Measurements from ENCODE around the gene ISLR2. TPM values are rescaled to one million over a fixed set of nuclear protein-coding genes. Genes with fewer than 3 reads are reported as not detected.

Gene ISLR2
- total RNA-seq, 1 experiment from 2014 or later, result 0.64 TPM

- DNase-seq (ENCODE audit: low spot score), result no peak
- CTCF ChIA-PET, result no interaction called here
- no TSS peak for BruUV-seq (replicated peaks)
- intact Hi-C loops (cut with micrococcal nuclease; ENCODE audit: unreplicated experiment), result no loop called here
- H3K27ac ChIP-seq (ENCODE audit: low read depth, low read length, poor library complexity, severe bottlenecking), result no peak overlapping the region
- POLR2A ChIA-PET (ENCODE audit: low non-redundant PET), result no interaction called here
- TF ChIP-seq EZH2 (IDR thresholded peaks at IDR 0.05; ENCODE audit: borderline replicate concordance, low read depth, low read length, poor library complexity, severe bottlenecking) (no peak), CTCF (conservative IDR thresholded peaks at IDR 0.05; ENCODE audit: low read depth, low read length) (no peak)
- no peaks in the 10 kb centered on the region for H3K4me1 ChIP-seq (ENCODE audit: insufficient read depth, low read length, poor library complexity, severe bottlenecking)
- H3K9me3 ChIP-seq (ENCODE audit: low read depth, low read length, poor library complexity, severe bottlenecking), result no peaks in the 10 kb centered on the region
- no peak overlapping the region for H3K4me3 ChIP-seq (ENCODE audit: low read depth, low read length, poor library complexity, severe bottlenecking)
- H3K36me3 ChIP-seq (ENCODE audit: insufficient read depth, low read length, poor library complexity, severe bottlenecking), result no peaks in the 10 kb centered on the region
- H3K27me3 ChIP-seq (replicated peaks; ENCODE audit: insufficient read depth, low read depth, low read length, poor library complexity), result no peaks in the 10 kb centered on the region
These were observed 27.8 kb downstream of the ISLR2 start for GRCh38 chr15:74157868-74158827.

- no peaks in the 10 kb centered on the region for H3K27me3 ChIP-seq (replicated peaks; ENCODE audit: insufficient read depth, low read depth, low read length, poor library complexity)
These were observed 28.7 kb downstream of the ISLR2 start for GRCh38 chr15:74158855-74159650.

More at GRCh38 chr15:74158855-74159650, 28.7 kb downstream of the ISLR2 start:
- intact Hi-C loops (cut with micrococcal nuclease; ENCODE audit: unreplicated experiment), result no loop called here
- ChIA-PET CTCF (interaction anchor here (0.6 kb wide), 1 partner anchor 33 kb away, joined by 7 read pairs; no protein-coding TSS in a partner anchor), POLR2A (ENCODE audit: low non-redundant PET) (no interaction called here)
- no TSS peak for BruUV-seq (replicated peaks)
- Histone ChIP-seq H3K36me3 (ENCODE audit: insufficient read depth, low read length, poor library complexity, severe bottlenecking) (no peaks in the 10 kb centered on the region), H3K9me3 (ENCODE audit: low read depth, low read length, poor library complexity, severe bottlenecking) (no peaks in the 10 kb centered on the region), H3K27ac (ENCODE audit: low read depth, low read length, poor library complexity, severe bottlenecking) (no peak overlapping the region), H3K4me3 (ENCODE audit: low read depth, low read length, poor library complexity, severe bottlenecking) (no peak overlapping the region), H3K4me1 (ENCODE audit: insufficient read depth, low read length, poor library complexity, severe bottlenecking) (no peaks in the 10 kb centered on the region)
- TF ChIP-seq EZH2 (IDR thresholded peaks at IDR 0.05; ENCODE audit: borderline replicate concordance, low read depth, low read length, poor library complexity, severe bottlenecking), result no peak
- no peak for TF ChIP-seq CTCF (conservative IDR thresholded peaks at IDR 0.05; ENCODE audit: low read depth, low read length)
- DNase-seq (ENCODE audit: low spot score), result no peak
